ENCODE results near the gene ASAP3. TPM values are rescaled to one million over a fixed set of nuclear protein-coding genes. Genes with fewer than 3 reads are reported as not detected.
A peak's percentile ranks its signal among the peaks of the same experiment; 100 is the strongest.

Gene ASAP3
- total and polyA plus RNA-seq, 9 of the 15 experiments (the other 6 are each of a cell fraction or from before 2014, with no cell fraction given): 1.7 to 31.2 (median 17.4) TPM

DNA sequence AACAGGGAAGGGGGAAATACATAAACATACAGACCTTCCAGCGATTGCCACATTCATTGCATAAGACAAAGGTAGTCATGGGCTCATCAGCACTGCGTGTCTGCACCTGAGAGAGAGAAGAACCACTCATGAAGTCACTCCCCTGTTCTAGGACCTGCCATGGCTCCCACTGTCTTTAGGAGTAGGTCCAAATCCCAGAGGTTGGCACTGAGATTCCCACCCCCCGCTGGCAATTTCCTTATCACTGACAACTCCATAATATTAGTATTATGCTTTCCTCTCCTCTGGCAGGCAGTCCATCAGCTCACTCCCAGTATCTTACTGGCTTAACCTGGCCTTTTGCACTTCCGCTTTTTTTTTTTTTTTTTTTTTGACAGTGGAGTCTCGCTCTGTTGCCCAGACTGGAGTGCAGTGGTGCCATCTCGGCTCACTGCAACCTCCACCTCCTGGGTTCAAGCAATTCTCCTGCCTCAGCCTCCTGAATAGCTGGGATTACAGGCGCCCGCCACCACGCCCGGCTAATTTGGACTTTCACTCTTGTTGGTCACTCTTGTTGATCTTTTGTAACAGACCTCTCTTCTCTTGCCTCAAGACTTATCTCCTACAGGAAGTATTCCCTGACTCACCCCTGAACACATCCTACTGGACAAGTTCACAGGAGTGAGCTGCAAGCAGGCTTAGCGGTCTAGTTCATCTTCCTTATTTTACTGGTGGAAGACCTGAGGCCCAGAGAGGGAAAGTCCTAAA lies 99.5 kb downstream of the ASAP3 start (continued):
- TF ChIP-seq NEUROD1 (IDR thresholded peaks at IDR 0.05; ENCODE audit: borderline replicate concordance, low read depth, low read length, partially characterized antibody) (no peak), DPF2 (IDR thresholded peaks at IDR 0.05) (peak; percentile 82), NFXL1 (CRISPR knock-in tag; IDR thresholded peaks at IDR 0.05) (no peak), PRPF4 (IDR thresholded peaks at IDR 0.05; ENCODE audit: insufficient read depth, low read depth, low read length, poor library complexity, severe bottlenecking) (no peak)
- TF ChIP-seq, protein P1, sequence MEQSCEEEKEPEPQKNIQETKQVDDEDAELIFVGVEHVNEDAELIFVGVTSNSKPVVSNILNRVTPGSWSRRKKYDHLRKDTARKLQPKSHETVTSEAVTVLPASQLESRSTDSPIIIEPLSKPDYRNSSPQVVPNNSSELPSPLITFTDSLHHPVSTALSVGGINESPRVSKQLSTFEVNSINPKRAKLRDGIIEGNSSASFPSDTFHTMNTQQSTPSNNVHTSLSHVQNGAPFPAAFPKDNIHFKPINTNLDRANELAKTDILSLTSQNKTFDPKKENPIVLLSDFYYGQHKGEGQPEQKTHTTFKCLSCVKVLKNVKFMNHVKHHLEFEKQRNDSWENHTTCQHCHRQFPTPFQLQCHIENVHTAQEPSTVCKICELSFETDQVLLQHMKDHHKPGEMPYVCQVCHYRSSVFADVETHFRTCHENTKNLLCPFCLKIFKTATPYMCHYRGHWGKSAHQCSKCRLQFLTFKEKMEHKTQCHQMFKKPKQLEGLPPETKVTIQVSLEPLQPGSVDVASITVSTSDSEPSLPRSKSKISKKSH (CRISPR knock-in tag; IDR thresholded peaks at IDR 0.05): no peak
- TF ChIP-seq, protein P2, sequence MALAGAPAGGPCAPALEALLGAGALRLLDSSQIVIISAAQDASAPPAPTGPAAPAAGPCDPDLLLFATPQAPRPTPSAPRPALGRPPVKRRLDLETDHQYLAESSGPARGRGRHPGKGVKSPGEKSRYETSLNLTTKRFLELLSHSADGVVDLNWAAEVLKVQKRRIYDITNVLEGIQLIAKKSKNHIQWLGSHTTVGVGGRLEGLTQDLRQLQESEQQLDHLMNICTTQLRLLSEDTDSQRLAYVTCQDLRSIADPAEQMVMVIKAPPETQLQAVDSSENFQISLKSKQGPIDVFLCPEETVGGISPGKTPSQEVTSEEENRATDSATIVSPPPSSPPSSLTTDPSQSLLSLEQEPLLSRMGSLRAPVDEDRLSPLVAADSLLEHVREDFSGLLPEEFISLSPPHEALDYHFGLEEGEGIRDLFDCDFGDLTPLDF (CRISPR knock-in tag; IDR thresholded peaks at IDR 0.05): no peak
- TF ChIP-seq, protein P3, sequence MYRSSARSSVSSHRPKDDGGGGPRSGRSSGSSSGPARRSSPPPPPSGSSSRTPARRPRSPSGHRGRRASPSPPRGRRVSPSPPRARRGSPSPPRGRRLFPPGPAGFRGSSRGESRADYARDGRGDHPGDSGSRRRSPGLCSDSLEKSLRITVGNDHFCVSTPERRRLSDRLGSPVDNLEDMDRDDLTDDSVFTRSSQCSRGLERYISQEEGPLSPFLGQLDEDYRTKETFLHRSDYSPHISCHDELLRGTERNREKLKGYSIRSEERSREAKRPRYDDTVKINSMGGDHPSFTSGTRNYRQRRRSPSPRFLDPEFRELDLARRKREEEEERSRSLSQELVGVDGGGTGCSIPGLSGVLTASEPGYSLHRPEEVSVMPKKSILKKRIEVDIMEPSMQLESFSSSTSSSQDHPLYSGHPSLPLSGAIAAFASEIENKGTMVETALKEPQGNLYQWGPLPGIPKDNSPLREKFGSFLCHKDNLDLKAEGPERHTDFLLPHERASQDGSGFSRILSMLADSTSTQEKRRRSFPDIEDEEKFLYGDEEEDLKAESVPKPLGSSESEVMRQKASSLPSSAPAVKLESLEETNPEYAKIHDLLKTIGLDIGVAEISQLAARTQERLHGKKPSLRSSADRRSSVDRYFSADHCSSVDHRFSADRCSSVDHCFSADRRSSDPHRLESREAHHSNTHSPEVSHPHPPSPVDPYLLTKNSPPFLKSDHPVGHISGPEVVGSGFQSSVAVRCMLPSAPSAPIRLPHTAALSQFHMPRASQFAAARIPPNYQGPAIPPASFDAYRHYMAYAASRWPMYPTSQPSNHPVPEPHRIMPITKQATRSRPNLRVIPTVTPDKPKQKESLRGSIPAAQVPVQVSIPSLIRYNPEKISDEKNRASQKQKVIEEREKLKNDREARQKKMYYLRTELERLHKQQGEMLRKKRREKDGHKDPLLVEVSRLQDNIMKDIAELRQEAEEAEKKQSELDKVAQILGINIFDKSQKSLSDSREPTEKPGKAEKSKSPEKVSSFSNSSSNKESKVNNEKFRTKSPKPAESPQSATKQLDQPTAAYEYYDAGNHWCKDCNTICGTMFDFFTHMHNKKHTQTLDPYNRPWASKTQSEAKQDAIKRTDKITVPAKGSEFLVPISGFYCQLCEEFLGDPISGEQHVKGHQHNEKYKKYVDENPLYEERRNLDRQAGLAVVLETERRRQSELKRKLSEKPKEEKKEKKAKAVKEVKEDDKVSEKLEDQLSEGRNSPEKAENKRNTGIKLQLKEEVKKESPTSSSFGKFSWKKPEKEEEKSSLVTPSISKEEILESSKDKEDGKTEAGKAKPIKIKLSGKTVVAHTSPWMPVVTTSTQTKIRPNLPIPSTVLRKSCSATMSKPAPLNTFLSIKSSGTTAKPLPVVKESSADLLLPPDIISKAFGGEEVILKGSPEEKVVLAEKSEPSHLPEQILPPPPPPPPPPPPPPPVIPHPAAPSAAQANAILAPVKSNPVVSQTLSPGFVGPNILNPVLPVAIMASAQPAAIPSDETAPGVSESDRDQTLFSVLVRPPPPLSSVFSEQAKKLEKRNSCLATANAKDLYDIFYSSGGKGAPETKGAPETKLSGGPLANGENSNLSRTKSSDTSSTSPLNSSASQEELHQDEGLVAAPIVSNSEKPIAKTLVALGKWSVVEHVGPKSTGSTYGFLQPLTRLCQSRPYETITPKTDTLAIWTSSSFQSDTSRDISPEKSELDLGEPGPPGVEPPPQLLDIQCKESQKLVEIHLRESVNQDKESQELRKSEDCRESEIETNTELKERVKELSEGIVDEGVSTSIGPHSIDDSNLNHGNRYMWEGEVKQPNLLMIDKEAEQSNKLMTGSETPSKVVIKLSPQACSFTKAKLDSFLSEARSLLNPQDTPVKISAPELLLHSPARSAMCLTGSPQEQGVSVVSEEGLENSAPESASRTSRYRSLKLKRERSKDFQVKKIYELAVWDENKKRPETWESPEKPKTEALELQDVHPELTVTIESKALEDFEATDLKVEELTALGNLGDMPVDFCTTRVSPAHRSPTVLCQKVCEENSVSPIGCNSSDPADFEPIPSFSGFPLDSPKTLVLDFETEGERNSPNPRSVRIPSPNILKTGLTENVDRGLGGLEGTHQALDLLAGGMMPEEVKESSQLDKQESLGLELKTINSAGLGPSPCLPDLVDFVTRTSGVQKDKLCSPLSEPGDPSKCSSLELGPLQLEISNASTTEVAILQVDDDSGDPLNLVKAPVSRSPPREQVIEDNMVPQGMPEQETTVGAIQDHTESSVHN (IDR thresholded peaks at IDR 0.05; ENCODE audit: borderline replicate concordance in 1 of 2, low read depth in 1 of 2): no peak
- TF ChIP-seq, protein P4, sequence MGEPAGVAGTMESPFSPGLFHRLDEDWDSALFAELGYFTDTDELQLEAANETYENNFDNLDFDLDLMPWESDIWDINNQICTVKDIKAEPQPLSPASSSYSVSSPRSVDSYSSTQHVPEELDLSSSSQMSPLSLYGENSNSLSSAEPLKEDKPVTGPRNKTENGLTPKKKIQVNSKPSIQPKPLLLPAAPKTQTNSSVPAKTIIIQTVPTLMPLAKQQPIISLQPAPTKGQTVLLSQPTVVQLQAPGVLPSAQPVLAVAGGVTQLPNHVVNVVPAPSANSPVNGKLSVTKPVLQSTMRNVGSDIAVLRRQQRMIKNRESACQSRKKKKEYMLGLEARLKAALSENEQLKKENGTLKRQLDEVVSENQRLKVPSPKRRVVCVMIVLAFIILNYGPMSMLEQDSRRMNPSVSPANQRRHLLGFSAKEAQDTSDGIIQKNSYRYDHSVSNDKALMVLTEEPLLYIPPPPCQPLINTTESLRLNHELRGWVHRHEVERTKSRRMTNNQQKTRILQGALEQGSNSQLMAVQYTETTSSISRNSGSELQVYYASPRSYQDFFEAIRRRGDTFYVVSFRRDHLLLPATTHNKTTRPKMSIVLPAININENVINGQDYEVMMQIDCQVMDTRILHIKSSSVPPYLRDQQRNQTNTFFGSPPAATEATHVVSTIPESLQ (CRISPR knock-in tag; IDR thresholded peaks at IDR 0.05): no peak
- TF ChIP-seq, protein P5, sequence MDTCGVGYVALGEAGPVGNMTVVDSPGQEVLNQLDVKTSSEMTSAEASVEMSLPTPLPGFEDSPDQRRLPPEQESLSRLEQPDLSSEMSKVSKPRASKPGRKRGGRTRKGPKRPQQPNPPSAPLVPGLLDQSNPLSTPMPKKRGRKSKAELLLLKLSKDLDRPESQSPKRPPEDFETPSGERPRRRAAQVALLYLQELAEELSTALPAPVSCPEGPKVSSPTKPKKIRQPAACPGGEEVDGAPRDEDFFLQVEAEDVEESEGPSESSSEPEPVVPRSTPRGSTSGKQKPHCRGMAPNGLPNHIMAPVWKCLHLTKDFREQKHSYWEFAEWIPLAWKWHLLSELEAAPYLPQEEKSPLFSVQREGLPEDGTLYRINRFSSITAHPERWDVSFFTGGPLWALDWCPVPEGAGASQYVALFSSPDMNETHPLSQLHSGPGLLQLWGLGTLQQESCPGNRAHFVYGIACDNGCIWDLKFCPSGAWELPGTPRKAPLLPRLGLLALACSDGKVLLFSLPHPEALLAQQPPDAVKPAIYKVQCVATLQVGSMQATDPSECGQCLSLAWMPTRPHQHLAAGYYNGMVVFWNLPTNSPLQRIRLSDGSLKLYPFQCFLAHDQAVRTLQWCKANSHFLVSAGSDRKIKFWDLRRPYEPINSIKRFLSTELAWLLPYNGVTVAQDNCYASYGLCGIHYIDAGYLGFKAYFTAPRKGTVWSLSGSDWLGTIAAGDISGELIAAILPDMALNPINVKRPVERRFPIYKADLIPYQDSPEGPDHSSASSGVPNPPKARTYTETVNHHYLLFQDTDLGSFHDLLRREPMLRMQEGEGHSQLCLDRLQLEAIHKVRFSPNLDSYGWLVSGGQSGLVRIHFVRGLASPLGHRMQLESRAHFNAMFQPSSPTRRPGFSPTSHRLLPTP (IDR thresholded peaks at IDR 0.05; ENCODE audit: borderline replicate concordance, extremely low read depth, insufficient read length): no peak
